ENCODE measurements around the gene CYB5R3.

The CYB5R3 gene

DNA sequence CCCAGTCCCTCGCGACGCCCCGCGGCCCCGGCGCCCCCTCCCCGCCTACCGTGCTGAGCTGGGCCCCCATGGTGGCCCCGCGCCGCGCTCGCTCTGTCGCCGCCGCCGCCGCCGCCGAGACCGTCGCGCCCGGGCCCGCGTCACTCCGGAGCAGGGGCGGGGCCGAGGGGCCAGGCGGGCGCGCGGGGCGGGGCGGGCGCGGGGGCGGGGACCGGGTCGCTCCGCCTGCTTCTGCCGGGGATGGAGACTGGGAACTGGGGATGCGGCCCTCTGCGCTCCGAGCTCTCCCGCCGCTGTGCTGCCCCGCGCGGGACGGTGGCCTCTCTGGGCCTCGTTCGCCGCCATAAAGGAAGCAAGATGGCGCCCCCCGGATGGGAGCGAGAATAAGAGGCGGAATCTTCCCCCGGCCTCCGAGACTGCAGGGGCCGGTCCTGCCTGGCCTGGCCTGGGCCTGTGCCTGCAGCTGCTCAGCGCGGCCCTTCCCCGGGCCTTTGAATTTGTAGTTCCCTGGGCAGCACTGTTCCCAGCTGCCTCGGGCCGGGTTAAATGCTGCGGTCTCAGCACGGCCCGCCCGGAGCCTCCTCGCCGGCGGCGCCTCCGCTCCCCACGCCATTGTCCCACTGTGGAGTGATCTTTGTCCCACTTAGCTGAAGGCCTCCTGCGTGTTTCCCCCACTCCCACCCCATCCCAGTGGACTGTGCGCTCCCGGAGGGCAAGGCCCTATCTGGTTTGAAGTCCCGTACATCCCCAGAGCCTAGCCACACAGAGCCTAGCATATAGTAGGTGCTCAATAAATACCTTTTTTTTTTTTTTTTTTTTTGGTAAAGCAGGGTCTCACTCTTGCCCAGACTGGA lies at the start of gene CYB5R3:
CYB5R3 (minus strand) TSS at position 147 of the 854 bp plus-strand sequence; CDS start at position 70, 77 bp downstream.
- DNase-seq (ENCODE audit: low spot score): peak; percentile 89

GRCh38 chr22:42697542-42698013 lies 48.4 kb upstream of the CYB5R3 start:
- DNase-seq (ENCODE audit: low spot score): no peak

- no peak for DNase-seq (ENCODE audit: low spot score)
These were observed 47.3 kb upstream of the CYB5R3 start for GRCh38 chr22:42696331-42696967.

DNA sequence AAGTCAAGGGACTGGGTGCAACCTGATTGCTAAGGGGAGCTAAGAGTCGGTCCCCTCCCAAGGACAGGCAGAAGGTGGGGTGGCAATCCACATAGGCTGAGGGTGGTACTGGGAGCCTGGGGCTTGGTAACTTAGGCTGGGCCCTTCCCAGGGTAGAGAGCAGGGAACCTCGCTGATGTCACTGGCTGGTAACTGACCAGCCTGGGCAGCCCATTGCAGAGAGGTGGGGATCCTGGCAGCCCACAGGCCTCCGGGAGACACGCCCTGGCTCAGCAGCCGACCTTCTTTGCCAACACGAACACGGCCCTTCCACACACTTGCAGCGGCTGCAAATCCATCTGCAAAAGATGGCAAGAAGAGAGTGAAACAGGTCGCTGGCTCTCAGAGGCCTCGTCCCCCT lies 46.1 kb upstream of the CYB5R3 start:
- DNase-seq (ENCODE audit: low spot score): no peak

DNA sequence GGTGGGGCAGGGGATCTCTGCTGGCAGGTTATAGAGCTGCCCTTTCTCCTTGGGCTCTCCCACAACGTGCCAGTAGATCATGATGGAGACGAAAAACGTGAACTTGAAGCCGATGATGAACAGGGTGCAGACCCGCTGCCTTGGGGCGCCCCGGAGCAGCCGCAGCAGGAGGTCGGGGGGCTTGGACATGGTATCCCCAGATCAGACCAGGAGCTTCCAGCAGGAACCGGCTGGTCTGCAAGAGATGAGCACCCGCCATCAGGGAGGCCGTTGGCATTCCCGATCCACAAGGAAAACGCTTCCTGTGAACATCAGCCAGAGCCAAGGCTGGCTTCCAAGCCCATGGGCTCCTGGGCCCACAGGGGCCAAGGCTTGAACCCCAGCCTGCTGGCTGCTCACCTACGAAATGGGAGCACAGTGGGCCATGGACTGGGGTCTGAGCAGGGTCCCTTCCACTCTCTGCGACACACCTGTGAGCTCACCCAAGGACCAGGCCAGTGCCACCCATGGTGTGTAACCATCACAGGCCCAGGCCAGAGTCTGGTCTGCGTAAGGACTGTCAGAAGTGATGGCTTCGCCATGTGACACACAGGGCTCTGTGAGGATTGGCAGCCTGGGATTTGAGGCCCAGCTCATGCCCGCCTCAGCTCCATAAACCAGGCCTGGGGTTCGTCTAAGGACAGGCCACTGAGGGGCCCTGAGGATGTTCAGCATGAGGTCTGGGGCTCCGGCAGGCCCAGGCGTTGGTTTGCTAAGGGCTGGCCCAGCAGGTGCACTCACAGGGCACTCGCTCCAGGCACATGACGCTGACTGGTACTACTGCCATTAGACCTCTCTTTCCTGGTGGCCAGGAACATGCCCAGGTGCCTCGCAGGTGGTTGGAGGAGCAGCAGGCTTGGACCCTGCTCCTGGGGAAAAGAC lies 44.8 kb upstream of the CYB5R3 start:
- no peak for DNase-seq (ENCODE audit: low spot score)

GRCh38 chr22:42693055-42693762 lies 44.0 kb upstream of the CYB5R3 start:
- DNase-seq (ENCODE audit: low spot score): no peak

DNA sequence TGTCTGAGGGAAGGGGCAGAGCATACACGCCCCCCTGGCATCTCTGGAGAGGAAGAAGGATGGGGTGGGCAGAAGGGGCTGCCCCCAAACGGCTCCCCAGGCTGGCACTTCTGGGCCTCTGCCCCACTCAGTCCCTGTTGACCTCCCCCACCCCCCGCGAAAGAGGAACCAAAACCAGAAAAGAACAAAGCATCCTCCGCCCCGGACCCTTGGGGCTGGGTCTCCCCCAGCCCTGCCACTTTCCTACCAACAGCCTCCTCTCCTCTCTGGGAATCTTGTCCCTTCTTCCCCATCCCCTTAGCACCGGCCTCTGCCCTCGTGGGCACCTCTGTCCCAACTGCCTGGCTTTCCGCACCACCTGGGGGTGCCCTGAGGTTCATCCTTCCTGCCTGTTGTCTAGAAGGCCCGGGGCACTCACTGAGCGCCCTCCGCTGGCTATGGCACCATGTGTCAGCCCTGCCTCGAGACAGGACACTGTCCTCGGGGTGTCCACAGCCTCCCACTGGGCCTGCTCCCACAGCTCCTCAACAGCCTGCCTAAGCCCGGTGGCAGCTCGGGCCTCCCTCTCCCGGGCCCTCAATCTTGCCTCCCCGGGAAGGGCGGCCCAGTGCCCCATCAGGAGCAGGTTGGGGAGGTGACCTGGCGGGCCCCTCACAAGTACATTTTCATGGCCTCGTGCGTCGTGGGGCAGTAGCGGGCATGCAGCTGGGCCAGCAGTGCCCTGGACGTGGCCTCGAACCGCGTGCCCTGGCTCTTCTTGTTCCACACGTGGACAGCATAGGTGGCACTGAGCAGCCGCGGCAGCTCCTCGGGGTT lies 43.3 kb upstream of the CYB5R3 start:
- no peak for DNase-seq (ENCODE audit: low spot score)

DNA sequence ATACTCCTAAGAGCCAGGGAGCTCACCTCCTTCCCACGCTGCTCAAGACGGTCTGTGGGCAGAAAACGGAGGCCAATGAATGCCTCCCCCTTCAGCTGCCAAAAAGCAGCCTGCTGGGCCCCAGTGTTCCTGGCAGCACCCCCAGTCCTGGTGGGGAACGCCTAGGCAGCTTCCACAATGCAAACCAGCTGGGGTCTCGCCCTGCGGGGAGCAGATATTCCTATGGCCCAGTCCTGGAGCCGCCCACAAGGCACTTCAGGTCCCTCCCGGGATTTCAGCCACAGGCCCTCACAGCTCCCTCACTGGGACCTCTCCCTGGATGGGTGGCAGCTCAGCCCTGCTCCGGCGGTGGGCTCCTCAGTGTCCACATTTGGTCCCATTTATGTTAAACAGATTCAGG lies 42.2 kb upstream of the CYB5R3 start:
- no peak for DNase-seq (ENCODE audit: low spot score)

DNA sequence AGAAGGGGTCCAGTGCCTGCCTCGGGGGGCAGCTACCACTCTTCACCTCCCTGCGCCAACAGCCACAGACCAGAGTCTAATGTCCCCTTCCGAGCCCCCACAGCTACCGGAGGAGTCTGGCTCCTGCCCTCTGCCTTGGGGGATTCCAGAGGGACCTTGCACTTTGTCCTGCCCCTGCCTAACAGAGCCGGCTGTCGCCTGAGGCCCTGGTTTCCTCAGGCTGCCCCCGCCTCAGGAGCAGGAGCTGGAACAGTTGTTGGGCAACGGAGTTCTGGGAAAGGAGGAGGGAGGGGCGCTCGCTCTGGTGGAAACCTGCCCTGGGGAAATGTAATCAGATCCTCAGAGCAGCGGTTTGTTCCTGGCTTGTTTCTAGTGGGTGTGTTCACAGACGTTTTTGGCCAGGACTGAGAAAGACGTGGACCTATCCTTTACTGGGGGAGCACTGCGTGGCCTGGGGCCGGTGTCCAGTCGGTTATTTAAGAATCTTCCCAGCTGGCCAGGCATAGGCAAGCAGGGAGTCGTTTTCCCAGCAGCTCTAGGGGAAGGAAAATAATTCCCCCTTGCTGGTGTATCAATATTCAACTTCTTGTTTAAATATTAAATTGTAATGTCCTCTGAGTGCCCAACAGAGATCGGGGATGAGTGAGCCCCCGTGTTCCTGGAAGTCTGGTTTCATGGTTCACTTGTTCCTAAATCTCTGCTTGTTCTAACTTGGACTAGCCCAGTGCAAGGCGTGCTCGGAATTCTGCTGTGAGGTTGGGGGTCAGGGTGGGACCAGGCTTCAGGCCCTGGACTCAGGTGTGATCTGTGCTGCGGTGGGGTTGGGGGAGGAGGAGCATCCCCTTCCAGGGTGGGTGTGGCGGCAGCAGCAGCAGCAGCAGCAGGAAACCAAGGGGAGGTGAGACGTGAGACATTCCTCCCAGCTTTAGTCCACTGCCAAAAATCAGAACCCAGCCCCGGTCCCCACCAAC lies 39.3 kb upstream of the CYB5R3 start:
- peak; percentile 78 for DNase-seq (ENCODE audit: low spot score)

DNA sequence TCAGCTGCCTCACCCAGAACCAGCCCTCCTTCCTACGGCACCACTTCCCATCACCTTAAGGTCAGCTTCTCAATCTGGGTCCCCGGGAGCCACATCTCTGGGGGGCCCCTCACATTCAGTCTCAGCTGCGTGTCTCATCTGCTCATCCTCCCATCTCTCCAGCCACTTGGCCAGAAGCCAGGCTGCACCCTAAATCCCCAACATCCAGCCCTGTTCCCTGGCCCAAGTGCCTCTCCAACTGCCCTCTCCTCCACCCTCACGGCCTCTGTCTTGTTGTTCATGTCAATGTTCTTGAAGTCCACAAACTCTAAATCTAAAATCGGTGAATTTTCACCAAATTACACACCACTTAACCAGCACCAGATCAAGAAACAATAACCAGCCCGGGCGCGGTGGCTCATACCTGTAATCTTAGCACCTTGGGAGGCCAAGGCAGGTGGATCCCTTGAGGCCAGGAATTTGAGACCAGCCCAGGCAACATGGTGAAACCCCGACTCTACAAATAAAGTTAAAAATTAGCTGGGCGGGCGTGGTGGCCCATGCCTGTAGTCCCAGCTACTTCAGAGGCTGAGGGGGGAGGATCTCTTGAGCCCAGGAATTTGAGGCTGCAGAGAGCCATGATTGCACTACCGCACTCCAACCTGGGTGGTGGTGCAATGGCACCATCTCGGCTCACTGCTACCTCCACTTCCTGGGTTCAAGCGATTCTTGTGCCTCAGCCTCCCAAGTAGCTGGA lies 37.7 kb upstream of the CYB5R3 start:
- DNase-seq (ENCODE audit: low spot score): no peak

DNA sequence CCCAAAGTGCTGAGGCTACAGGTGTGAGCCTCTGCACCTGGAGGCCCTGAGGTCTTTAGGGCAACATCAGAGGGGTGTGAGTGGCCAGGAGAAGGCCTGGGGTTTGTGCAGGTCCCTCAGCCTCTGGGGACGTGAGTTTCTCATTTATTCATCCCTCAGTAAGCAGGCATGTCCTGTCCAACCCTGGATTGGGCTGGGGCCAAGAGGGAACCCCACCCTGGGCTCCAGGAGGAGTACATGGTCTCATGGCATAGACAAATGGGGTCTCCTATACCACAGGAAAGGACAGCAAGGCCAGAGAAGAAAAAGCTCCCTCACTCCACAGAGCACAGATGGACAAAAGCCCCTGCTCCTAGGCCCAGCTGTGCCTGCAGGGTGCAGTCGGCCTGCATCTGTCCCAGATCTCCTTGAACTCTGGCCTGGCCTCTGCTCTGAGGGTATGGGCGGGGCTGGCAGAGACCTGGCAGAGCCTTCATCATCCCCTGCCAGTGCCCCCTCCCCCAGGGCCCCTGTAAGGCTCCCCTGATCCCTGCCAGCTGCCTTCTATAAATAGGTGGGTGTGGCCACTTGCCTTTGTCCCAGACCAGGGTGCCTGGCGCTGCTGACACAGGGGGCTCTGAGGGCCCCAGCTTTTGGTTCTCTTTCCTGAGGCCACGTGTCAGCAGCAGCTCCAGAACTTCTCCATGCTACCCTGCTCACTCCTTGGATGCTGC lies 36.9 kb upstream of the CYB5R3 start:
- DNase-seq (ENCODE audit: low spot score): no peak

DNA sequence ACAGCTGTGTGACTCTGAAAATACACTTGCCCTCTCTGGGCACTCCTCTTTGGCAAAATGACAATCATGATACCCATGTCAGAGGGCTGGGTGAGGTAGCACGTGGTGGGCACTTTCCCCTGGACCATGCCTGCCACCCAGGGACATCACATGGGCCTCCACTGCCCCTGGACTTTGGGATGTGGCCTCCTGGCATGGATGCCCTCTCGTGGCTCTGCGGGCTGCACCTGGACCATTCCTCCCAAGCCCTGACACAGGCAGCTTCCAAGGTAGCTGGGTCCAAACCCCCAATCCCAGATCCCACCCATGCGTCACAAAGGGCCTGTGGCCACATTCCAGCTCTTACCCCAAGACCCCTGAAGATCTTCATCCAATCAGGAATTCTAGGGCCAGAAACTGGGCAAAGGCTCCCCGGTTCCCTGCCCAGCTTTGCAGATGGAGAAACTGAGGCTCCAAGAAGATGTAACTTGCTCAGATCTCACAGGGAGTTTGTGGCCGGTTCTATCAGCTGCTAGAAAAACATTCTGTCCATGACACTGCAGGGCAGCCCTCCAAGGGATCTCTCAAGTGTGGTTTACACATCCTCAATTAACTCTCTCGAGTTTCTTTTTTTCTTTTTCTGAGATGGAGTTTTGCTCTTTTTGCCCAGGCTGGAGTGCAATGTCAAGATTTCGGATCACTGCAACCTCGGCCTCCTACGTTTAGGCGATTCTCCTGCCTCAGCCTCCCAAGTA lies 35.4 kb upstream of the CYB5R3 start:
- DNase-seq (ENCODE audit: low spot score): no peak

DNA sequence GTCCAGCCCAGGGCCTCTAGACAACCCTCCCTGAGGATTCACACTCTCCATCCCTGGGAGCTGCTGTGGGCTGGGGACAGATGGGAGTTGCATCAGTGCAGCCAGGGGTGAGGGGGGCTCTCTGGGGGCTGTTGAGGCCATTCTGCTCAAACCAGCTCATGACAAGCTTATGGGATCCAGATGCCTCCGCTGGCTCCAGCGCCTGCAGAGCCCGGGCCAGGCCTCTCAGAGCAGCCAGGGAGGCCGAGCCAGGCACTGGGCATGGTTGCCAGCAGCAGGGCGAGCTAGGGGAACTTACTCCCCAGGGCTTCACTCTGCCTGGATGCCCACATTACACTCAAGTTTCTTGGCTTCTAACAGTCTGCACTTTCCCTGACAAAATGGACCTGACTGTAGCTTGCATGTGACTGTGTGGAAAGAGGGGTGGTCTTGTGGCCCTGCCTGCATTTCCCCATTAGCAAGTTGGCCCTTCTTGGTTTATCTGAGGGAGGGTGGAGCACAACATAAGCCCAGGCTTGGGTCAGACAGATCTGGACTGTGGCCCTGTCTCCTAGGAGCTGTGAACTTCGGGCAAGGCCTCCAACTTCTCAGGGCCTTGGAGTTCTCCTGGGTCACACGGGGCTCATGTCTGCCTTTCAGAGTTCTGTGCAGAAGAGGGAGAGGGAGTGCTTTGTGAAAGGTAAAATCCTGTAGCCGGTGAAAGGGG lies 34.5 kb upstream of the CYB5R3 start:
- no peak for DNase-seq (ENCODE audit: low spot score)

GRCh38 chr22:42682113-42682851 lies 33.1 kb upstream of the CYB5R3 start:
- DNase-seq (ENCODE audit: low spot score): no peak

- no peak for DNase-seq (ENCODE audit: low spot score)
These were observed 31.5 kb upstream of the CYB5R3 start for GRCh38 chr22:42680648-42681047.

DNA sequence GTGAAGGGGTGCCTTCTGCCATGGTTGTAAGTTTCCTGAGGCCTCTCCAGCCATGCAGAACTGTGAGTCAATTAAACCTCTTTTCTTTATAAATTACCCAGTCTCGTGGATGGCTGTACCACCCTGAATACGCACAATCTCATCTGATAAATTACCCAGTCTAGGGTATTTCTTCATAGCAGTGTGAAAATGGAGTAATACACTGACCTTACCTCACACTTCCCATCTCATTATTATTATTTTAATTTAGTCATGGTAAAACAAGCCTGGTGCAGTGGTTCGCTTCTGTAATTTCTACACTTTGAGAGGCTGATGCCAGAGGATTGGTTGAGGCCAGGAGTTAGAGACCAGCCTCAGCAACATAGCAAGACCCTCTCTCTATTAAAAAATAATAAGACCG lies 30.5 kb upstream of the CYB5R3 start:
- no peak for DNase-seq (ENCODE audit: low spot score)
